Loucy (cell line): ENCODE data around the gene ZBTB7B.

Source experiments
- CTCF ChIP-seq: fragments of 200-600 bp; sonication (generic); conservative IDR thresholded peaks from 2 replicates; pipeline ENCODE4 v1.5.1; 2014; ENCODE audit warnings: mild to moderate bottlenecking, antibody characterized with exemption, low read length
- EZH2phosphoT487 ChIP-seq: fragments of 200-600 bp; IDR thresholded peaks from 2 replicates; pipeline ENCODE4 v1.6.1; 2018; ENCODE audit warnings: antibody characterized with exemption, mild to moderate bottlenecking, moderate library complexity, borderline replicate concordance

GRCh38 chr1:154989195-154989860 lies 13.3 kb upstream of the ZBTB7B start:
- TF ChIP-seq CTCF (no peak), EZH2phosphoT487 (no peak)
